Measurements from ENCODE around the gene ELOVL7.
"Not testable (repeated sequence)": the region's sequence is repeated elsewhere in the genome, so short reads cannot be mapped to it uniquely, and the experiment has no call there.

The ELOVL7 gene
- 0.10 to 1.7 reads per million in 2 donors for total RNA-seq

DNA sequence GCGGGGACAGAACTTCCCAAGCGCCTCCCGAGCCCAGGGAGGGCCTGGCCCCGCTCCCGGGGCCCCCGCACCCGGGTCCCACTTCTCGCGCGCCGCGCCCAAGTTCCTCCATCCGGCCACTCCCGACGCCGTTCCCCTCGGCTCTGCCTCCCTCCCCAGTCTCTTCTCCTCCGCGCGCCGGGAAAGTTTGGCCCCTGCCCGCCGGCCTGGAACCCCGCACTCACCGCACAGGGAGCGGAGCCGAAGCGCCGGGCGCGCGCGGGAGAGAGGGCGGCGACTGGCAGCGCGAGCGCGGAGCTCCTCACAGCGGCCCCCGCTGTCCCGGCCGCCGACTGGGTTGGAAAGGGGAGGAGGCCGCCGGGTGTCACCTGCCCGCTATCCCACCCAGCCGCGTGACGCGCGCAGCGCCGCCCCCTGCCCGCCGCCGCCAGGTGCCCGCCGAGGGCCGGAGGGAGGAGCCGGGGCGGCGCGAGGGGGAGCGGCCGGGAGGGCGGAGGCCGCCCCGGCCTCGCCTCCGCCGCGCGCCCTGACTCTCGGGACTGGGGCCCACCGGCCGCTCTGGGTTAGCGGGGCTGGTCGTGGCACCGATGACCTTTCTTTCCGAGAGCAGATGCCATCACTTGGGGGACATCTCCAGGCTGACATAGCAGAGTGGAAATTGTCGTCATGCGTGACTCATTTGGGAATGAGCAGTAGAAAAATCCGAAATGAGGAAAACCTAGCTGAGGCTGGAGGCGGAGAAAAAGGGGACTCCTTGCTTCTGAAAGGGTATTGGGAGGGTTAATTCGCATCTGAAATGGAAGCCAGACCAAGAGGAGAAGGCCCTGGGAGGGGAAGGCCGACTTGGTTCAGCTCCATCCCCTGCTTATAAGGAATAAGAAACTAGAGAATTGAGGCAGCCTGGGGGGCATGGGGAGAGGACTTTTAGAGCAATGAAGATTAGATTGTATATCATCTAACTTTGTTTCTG, at the start of gene ELOVL7:
ELOVL7 (minus strand) TSS at position 334 of the 970 bp plus-strand sequence. CDS start 56,872 bp downstream, outside the sequence.
- DNase-seq, result peak; percentile 11

DNA sequence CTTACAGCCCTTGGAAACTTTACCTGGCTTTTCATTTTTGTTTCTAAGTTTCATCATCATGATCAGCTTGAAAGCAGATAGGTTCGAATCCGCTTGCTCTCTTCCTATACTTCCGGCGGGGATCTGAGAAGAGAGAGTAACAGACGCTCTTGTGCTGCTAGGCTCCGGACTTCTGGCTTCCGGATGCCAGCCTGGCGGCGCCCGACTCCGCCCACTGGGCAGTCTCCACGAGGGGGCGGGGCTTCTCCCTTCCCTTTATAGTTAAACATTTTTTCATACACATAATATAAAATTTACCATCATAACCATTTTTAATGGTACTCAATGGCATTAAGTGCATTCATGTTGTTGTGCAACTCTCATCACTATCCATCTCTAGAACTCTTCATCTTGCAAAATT, 49.5 kb upstream of the ELOVL7 start:
- DNase-seq, result no peak

DNA sequence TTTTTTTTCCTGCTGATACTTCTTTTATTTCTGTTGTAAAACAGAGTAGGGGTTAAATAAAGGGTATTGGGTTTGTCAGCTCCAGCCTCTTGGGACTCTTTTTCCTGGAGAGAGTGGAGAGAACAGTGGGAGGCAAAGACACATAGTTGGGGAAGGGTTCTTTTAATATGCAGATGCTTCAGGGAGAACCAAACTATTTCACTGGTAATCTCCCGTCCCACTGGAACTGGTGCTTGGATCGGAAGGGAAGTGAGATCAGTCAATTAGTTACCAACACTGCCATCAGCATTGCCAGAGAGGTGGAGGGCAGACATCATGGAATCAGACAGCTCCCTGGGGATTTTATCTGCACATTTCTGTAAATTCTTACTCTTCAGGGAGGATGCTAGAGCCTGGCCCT, 47.6 kb upstream of the ELOVL7 start:
- DNase-seq, result no peak

DNA sequence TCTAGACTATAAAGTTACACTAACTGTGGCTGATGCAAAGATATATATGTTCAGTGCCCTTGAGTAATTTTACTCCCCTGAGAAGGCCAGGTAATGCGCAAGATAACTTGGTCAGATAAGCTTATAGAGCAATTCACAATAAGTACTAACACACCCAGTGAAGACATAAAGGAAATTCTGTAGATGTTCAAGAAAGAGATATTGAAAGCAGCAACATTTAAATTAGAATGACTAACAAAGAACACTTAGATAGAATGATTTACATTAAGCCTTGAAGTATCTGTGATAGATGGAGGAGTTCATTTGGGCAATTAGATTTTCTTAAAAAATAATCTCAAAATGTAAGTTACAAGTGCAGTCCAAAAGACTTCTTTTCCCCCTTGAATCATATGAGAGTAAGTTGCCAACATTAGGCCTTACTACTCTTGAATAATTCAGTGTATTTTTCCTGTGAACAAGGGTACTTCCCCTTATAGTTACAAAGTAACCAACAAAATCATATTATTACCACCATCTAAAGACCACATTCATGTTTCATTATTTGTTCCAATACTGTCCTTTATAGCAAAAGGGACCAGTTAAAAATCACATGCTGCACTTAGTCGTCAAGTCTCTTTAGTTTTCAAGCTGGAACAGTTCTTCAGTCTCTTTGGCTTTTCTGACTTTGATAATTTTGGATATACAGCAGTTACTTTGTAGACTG, 44.4 kb upstream of the ELOVL7 start:
- no peak for DNase-seq

DNA sequence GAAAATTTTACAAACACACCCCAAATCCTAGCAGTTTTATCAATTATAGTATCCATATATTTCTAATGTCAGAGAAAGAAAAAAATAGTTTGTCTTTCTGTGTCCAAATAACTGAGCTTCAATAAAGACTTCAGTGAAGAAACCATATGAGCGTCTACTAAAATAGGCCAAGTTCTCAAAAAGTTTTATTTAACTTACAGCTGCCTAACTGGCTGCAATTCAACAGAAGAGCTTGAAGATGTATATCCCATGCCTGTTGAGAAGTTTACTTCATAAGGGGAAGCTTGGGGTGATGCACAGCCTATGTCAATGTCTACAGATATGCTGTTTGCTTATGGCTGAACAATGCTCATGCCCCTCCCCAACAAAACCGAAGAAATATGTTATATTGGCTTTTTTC, 43.7 kb upstream of the ELOVL7 start:
- no peak for DNase-seq

DNA sequence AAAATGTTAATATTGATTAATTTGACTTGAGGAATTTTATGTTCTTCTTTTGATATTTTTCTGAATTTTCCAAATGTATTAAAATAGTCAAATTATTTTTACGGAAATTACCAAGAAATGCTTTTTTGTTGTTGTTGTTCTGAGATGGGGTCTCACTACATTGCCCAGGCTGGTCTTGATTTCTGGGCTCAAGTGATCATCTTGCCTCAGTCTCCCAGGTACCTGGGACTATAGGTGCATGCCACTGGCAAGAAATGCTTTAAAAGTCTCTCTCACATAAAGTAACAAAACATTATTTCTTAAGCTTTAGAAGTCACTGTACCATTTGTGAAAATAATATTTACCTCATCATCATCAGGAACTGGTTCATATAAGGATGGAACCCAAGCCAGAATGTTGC, 43.0 kb upstream of the ELOVL7 start:
- DNase-seq, result no peak

DNA sequence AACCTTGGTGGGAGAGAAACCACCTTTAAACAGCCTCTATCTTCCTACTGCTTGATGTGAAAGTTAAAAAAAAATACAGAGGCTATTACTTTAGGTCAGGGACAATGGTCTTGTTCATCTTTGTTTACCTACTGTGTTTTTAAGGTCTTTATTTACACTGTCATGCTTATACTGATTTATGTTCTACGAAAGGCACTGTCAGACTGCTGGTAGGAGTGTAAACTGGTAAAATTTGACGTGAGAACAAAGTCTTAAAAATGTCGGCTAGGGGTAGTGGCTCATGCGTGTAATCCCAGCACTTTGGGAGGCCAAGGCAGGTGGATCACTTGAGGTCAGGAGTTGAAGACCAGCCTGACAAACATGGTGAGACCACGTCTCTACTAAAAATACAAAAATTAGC, 42.1 kb upstream of the ELOVL7 start:
- no peak for DNase-seq

DNA sequence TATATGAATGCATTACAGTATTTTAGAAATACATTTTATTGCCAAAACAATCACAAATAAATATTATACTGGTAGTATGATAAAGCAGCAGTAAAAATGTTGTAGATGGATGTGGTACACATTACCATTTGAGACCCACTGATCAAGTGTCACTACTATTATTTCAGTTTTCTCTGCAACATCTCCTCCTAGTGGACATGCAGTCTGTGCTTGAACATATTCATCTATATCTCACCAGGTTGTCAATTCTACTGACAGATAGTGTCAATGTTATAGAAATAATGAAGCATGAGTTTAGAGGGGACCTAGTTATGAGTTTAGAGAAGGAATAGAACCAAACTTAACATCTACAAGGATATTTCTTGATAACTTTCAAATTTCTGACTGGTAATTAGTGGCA, 39.2 kb upstream of the ELOVL7 start:
- DNase-seq, result no peak

DNA sequence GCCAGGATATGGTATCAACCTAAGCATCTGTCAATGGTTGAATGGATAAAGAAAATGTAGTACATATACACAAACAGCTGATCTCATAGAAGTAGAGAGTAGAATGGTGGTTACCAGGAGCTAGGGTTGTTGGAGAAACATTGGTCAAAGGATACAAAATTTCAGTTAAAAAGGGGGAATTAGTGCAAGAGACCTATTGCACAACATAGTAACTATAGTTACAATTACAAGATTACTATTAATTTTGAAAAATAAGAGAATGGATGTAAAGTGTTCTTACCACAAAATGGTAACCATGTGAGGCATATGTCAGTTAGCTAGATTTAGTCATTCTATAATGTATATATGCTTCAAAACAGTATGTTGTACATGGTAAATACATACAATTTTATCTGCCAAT, 28.8 kb upstream of the ELOVL7 start:
- DNase-seq, result no peak

DNA sequence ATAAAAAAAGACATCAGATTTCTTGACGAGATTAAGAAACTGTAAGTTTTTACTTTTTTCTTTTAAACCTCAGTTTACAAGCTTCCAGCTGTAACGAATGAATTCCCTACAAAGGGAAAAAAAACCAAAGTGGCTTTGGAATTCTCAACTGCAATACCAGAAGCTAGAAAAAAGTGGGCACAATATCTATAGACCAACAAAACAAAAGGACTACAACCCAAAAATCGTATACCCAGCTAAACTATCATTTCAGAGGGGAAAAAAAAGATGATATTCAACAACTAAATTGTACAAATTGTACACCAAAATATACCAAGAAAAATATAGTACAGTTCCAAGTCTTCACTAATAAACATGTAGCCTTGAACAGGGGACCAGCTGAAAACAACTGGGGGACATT, 26.8 kb upstream of the ELOVL7 start:
- DNase-seq, result no peak

DNA sequence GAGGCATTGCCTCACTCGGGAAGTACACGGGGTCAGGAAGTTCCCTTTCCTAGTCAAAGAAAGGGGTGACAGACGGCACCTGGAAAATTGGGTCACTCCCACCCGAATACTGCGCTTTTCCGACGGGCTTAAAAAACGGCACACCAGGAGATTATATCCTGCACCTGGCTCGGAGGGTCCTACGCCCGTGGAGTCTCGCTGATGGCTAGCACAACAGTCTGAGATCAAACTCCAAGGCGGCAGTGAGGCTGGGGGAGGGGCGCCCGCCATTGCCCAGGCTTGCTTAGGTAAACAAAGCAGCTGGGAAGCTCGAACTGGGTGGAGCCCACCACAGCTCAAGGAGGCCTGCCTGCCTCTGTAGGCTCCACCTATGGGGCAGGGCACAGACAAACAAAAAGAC, 16.5 kb upstream of the ELOVL7 start:
- DNase-seq, result not testable (repeated sequence)

DNA sequence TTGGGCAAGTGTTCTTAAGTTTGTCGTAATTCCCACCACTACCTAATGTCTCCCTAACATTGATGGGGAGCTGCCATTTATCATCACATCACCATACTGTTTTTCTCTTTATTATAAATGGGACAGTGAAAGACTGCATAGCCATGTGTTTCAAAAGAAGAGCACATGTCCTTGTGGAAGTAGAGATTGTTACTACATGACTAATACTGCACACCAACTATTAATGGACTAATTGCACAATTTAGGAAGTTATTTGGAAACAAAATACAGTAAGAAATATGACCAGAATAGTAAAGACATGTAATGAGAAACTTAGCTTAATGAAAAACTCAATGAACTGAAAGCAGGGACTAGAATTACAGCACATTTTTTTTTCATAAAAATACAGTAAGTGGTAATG, 12.0 kb upstream of the ELOVL7 start:
- no peak for DNase-seq

DNA sequence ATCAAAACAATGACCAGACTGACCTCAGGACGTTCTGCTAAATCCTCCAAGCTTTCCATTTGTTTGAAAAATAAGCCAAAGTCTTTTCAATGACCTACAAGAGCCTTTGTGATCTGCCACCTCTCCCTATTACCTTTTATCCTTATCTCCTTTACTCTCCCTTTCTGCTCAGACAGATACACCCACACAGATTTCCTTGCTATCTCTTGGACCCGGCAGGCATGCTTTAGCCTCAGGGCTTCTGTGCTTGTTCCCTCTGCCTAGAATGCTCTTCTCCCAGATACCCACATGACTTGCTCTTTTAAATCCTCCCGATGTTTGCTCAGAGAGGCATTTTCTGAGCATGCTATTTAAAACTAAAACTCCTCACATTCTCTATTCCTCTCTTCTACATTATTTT, 8.9 kb upstream of the ELOVL7 start:
- no peak for DNase-seq

DNA sequence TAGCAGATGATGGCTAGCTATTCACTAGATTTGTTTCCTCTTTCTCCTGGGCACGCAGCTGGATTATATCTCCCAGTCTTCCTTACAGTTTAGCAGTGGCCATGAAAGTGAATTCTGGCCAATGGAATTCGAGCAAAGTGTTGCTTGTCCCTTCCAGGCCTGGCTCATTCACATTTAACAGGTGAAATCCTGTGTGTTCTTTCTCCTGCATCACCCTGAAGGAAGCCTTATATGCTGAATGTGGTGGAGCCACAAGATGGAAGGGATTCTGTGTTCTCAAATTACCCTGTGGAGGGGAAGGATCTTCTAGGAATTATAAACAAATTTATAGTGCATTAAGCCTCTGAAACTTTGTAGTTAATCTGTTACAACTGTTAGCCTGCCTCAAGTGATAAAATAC, 8.2 kb upstream of the ELOVL7 start:
- no peak for DNase-seq

DNA sequence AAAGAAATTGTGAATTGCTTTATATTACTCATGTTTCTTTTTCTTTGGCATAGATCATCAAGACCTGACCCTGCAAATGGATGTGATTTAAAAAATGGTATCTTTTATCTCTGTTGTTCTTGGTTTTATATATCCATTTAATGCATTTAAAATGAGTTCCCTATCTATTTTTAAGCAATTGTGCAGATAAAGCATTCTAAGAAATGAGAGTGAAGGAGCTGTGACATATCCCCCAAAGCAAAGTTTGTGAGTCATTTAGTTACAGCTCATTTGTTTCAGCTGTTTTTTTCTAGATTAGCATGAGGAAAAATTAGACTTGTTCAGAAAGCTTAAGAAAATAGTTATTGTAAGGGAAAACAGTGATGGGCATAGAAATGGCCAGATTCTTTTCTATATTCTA, 7.6 kb upstream of the ELOVL7 start:
- DNase-seq, result no peak

DNA sequence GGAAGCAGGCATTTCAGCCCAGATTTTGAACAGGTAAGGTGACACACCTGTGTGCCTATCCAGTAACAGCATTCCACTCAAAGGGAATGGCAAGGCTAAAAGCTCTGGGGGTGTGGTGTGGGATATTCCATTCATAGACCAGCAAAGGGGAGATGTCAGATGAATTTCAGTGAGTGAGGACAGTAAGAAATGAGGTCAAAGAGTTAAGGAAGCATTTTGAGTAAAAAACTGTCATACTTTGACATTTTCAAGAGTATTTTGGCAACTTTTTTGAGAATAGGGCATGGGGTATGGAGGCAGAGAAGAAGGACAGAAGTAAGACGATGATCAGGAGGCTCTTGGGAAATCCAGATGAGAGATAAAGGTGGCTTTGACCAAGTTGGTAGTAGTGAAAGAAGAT, 2.2 kb upstream of the ELOVL7 start:
- no peak for DNase-seq

DNA sequence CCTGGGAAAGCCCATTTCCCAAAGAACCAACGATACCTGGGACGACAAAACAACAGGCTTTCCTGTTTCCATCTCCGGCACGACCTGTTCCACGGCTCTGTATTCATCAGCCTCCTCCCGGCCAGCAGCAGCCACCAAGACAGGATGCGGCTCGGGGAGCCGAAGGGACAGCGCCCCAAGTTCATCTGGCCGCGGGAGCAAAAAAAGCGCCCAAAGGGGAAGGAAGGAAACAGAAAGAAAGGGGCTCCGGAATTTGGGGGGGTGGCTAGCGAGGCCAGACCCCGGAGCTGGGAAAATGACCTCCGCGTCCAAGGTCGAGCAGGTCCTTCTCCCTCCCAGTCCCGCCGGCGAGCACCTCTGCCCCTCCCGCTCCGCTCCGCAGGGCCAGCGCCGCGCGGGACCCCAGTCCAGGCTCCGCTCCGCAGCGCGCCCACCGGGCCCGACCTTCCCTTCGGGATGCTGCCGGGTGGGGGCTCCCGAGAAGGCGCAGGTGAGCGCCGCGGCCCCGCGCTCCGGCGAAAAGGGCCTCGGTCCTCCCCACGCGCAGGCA, 608 bp downstream of the ELOVL7 start:
- DNase-seq, result no peak

DNA sequence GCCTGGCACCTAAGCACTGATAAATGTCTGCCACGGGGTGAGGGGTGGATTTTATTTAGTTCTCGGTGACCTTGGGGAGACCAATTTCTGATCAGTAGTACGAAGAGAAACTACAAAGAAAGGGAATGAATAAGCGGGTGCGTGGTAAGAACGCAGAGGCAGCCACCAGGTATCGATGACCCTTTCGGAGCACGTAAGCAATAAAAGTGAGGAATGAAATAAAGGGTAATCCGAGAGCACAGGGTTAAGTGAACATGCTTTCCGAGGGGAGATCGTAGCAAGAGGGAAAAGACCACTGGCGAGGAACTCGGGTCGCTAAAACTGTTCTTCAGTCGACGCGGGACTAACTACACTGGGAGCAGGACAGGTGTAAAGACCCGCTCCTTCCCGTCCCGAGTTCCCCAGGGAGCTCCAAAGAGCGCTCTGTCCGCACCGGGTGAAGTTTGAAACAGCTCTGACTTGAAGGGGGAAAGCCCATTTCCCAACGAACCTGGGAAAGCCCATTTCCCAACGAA, 1.1 kb downstream of the ELOVL7 start:
- no peak for DNase-seq

DNA sequence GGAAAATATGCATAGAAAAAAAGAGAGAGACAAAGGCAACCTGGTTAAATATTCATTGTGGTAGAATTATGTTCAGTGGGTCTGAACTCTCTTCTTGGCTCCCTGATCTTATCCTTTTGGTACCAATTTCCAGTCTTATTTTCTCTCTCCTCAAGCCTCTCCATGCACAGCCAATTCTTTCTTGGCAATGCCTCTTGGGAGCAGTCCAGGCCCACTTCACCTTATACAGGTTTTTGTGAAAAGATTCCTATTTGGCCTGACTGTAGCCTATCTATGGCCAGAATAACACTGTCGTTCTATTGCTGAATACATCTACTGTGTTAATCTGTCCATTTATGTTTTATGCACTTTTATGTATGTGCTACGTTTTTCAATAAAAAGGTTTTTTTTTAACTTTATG, 2.7 kb downstream of the ELOVL7 start:
- no peak for DNase-seq

DNA sequence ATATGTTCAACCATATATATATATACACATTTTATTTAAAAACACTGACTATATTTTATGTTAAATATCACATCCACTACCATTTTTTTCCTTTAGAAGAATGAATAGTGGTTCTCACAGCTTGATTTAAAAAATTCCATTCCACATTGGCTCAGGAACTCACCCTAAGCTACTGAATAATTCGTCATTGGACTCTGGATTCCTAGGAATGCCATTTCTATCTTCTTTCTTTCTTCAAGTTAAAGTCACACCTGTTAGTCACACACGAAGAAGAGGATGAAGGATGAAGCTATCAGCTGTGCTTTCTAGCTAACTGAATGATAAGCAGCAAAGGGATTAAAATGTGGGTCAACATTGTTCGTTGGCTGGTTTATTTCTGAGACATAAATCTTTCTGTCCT, 7.9 kb downstream of the ELOVL7 start:
- DNase-seq, result no peak

DNA sequence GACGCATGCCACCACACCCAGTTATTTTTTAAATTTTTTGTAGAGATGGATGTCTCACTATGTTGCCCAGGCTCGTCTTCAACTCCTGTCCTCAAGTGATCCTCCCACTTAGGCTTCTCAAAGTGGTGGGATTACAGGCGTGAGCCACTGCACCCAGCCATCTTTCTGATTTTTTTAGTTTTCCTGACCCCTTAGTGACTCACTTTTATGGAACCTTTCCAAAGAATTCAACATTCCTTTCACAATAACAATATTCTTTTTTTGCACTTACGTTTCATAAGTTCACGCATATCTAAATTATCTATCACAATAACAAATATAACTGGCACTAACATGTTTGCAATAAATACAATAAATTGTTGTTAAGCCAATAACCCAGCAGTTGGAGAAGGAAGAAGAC, 8.5 kb downstream of the ELOVL7 start:
- no peak for DNase-seq

DNA sequence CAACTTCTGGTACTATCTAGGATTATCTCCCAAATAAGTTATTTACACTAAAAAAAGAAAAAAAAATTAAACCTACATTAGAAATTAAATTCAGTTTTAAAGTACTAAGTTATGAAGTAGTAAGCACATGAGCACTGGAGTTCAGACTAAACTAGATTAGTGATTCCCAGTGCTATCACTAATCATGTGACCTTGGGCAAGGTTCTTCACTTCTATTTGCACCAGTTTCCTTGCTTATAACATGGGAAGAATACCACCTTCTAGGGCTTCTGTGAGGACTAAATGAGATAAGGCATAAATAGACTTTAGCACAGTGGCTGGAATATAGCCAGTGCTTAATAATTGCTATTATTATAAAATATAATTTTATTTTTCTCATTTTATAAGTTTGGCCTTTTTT, 10.5 kb downstream of the ELOVL7 start:
- no peak for DNase-seq

DNA sequence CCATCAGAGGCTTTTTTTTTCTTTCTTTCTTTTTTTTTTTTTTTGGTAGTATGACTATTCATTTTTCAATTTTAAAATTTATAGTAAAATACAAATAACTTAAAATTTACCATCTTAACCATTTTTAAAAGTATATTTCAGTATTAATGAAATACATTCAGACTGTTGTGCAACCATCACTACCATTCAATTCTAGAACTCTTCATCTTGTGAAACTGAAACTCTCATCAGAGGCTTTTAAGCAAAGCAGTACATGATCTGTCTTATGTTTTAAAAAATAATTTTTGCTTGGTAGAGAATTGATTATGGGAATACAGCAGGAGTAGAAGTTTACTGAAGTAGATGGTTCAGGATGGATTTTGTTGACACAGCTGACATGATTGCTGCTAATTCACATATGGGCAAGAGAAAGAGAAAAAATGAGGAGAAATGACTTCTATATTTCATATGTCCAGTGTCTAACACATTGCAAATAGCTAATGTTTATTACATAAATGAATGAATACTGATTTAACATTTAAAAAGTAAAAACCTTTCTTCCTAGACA, 13.4 kb downstream of the ELOVL7 start:
- DNase-seq, result no peak
